HEK293 (cell line): ENCODE data around the gene SYNE1.

Source experiments
- CTCF ChIA-PET: fragments of 350-600 bp; formaldehyde crosslinking; extraction: SDS; loops from one replicate; lab custom pipeline; 2021; ENCODE audit warnings: antibody characterized with exemption; lab: Yijun Ruan, JAX
- POLR2A ChIA-PET: fragments of 300-600 bp; formaldehyde crosslinking; extraction: SDS; loops from one replicate; lab custom pipeline; 2020; ENCODE audit warnings: antibody characterized with exemption, inconsistent platforms; lab: Yijun Ruan, JAX
- H3K27ac ChIP-seq: fragments of 200-500 bp; sonication (Bioruptor generic); 2 replicates; pipeline ENCODE4 v1.5.1; 2014; ENCODE audit warnings: low read depth, low read length, control low read depth, inconsistent platforms; ENCODE audit errors: extremely low read depth
- H3K36me3 ChIP-seq, 2 experiments: fragments of 200-500 bp in 1 of 2; sonication (Bioruptor generic) in 1 of 2; 1 replicate in 1 of 2; 2 replicates in 1 of 2; pipeline ENCODE4 v1.5.1; 2014 to 2017; ENCODE audit warnings: inconsistent platforms in 2 of 2, low read length in 2 of 2; ENCODE audit not compliant: control insufficient read depth in 2 of 2, insufficient read depth in 1 of 2
- H3K4me1 ChIP-seq: fragments of 200-500 bp; sonication (Bioruptor generic); 2 replicates; pipeline ENCODE4 v1.5.1; 2014; ENCODE audit warnings: mild to moderate bottlenecking, low read length, inconsistent platforms; ENCODE audit not compliant: control insufficient read depth, insufficient read depth
- H3K4me3 ChIP-seq: 2 replicates; pipeline ENCODE4 v1.5.1; 2011; ENCODE audit warnings: low read depth, mild to moderate bottlenecking, control low read depth, low read length, moderate library complexity
- H3K9me3 ChIP-seq: fragments of 200-500 bp; sonication (Bioruptor generic); 2 replicates; pipeline ENCODE4 v1.5.1; 2014; ENCODE audit warnings: low read depth, low read length, inconsistent platforms; ENCODE audit not compliant: control insufficient read depth, insufficient read depth
- BCL11B ChIP-seq: fragments of 450-650 bp; formaldehyde crosslinking; IDR thresholded peaks from 2 replicates; pipeline ENCODE4 v1.5.1; 2016; ENCODE audit warnings: low read depth, missing biosample characterization, missing genetic modification characterization
- KLF9 ChIP-seq: fragments of 450-650 bp; formaldehyde crosslinking; IDR thresholded peaks from 2 replicates; pipeline ENCODE4 v1.5.1; 2016; ENCODE audit warnings: missing biosample characterization, missing genetic modification characterization, low read depth
- PRDM6 ChIP-seq: fragments of 450-650 bp; formaldehyde crosslinking; IDR thresholded peaks from 2 replicates; pipeline ENCODE4 v1.5.1; 2017; ENCODE audit warnings: missing biosample characterization, missing genetic modification characterization
- REST ChIP-seq: fragments of 450-650 bp; formaldehyde crosslinking; IDR thresholded peaks from 2 replicates; pipeline ENCODE4 v1.5.1; 2016; ENCODE audit warnings: missing biosample characterization, missing genetic modification characterization
- SP2 ChIP-seq: fragments of 450-650 bp; formaldehyde crosslinking; IDR thresholded peaks from 2 replicates; pipeline ENCODE4 v1.5.1; 2016; ENCODE audit warnings: missing biosample characterization, missing genetic modification characterization
- TCF7L2 ChIP-seq: IDR thresholded peaks from 2 replicates; pipeline ENCODE4 v1.6.1; 2011; ENCODE audit warnings: low read depth, mild to moderate bottlenecking, inconsistent platforms, low read length, moderate library complexity, borderline replicate concordance
- TRIM28 ChIP-seq: IDR thresholded peaks from 2 replicates; pipeline ENCODE4 v1.6.1; 2011; ENCODE audit warnings: low read length, control low read depth, borderline replicate concordance
- ZBTB1 ChIP-seq: fragments of 450-650 bp; formaldehyde crosslinking; IDR thresholded peaks from 2 replicates; pipeline ENCODE4 v1.5.1; 2016; ENCODE audit warnings: missing biosample characterization, missing genetic modification characterization
- ZEB2 ChIP-seq: fragments of 450-650 bp; formaldehyde crosslinking; IDR thresholded peaks from 2 replicates; pipeline ENCODE4 v1.5.1; 2016; ENCODE audit warnings: missing biosample characterization, missing genetic modification characterization
- ZFP37 ChIP-seq: fragments of 450-650 bp; formaldehyde crosslinking; IDR thresholded peaks from 2 replicates; pipeline ENCODE4 v1.5.1; 2016; ENCODE audit warnings: missing biosample characterization, missing genetic modification characterization
- ZNF26 ChIP-seq: fragments of 450-650 bp; formaldehyde crosslinking; IDR thresholded peaks from 2 replicates; pipeline ENCODE4 v1.5.1; 2016; ENCODE audit warnings: missing biosample characterization, missing genetic modification characterization
- ZNF394 ChIP-seq: fragments of 450-650 bp; formaldehyde crosslinking; IDR thresholded peaks from 2 replicates; pipeline ENCODE4 v1.5.1; 2016; ENCODE audit warnings: missing biosample characterization, missing genetic modification characterization, mild to moderate bottlenecking, moderate library complexity, borderline replicate concordance
- ZNF488 ChIP-seq: fragments of 450-650 bp; formaldehyde crosslinking; IDR thresholded peaks from 2 replicates; pipeline ENCODE4 v1.5.1; 2016; ENCODE audit warnings: missing biosample characterization, missing genetic modification characterization
- ZNF510 ChIP-seq: fragments of 450-650 bp; formaldehyde crosslinking; IDR thresholded peaks from 2 replicates; pipeline ENCODE4 v1.5.1; 2018; ENCODE audit warnings: mild to moderate bottlenecking, missing genetic modification characterization, missing biosample characterization; ENCODE audit not compliant: insufficient replicate concordance
- ZNF530 ChIP-seq: fragments of 450-650 bp; formaldehyde crosslinking; IDR thresholded peaks from 2 replicates; pipeline ENCODE4 v1.5.1; 2016; ENCODE audit warnings: low read depth, missing biosample characterization, missing genetic modification characterization
- ZNF549 ChIP-seq: fragments of 450-650 bp; IDR thresholded peaks from 2 replicates; pipeline ENCODE4 v1.5.1; 2018; ENCODE audit warnings: missing biosample characterization, missing genetic modification characterization, mild to moderate bottlenecking, inconsistent platforms, moderate library complexity
- ZNF555 ChIP-seq: fragments of 450-650 bp; formaldehyde crosslinking; conservative IDR thresholded peaks from 2 replicates; pipeline ENCODE4 v1.5.1; 2017; ENCODE audit warnings: missing biosample characterization, mild to moderate bottlenecking, missing genetic modification characterization, inconsistent platforms
- ZNF558 ChIP-seq: fragments of 450-650 bp; formaldehyde crosslinking; IDR thresholded peaks from 2 replicates; pipeline ENCODE4 v1.5.1; 2016; ENCODE audit warnings: missing biosample characterization, missing genetic modification characterization
- ZNF629 ChIP-seq: fragments of 450-650 bp; formaldehyde crosslinking; IDR thresholded peaks from 2 replicates; pipeline ENCODE4 v1.5.1; 2017; ENCODE audit warnings: missing biosample characterization, missing genetic modification characterization
- ZNF654 ChIP-seq: fragments of 450-650 bp; formaldehyde crosslinking; IDR thresholded peaks from 2 replicates; pipeline ENCODE4 v1.5.1; 2016; ENCODE audit warnings: low read depth, missing biosample characterization, missing genetic modification characterization
- ZNF660 ChIP-seq: fragments of 450-650 bp; IDR thresholded peaks from 2 replicates; pipeline ENCODE4 v1.5.1; 2018; ENCODE audit warnings: missing biosample characterization, mild to moderate bottlenecking, missing genetic modification characterization
- ZSCAN23 ChIP-seq: fragments of 450-650 bp; formaldehyde crosslinking; IDR thresholded peaks from 2 replicates; pipeline ENCODE4 v1.5.1; 2016; ENCODE audit warnings: missing biosample characterization, missing genetic modification characterization
- ZXDB ChIP-seq: fragments of 450-650 bp; formaldehyde crosslinking; IDR thresholded peaks from 2 replicates; pipeline ENCODE4 v1.5.1; 2016; ENCODE audit warnings: missing biosample characterization, missing genetic modification characterization
- TF ChIP-seq, protein P1 (sequence below): fragments of 450-650 bp; formaldehyde crosslinking; IDR thresholded peaks from 2 replicates; pipeline ENCODE4 v1.5.1; 2017; ENCODE audit warnings: missing biosample characterization, missing genetic modification characterization
- TF ChIP-seq, protein P2 (sequence below): fragments of 450-650 bp; formaldehyde crosslinking; IDR thresholded peaks from 2 replicates; pipeline ENCODE4 v1.5.1; 2016; ENCODE audit warnings: missing biosample characterization, missing genetic modification characterization

SYNE1 gene

GRCh38 chr6:152330961-152331360 is 306.2 kb downstream of the SYNE1 start:
- CTCF ChIA-PET, result no interaction called here
- no peaks in the 10 kb centered on the region for H3K4me1 ChIP-seq
- TF ChIP-seq ZXDB (tag by site-specific recombination) (no peak), ZNF558 (tag by site-specific recombination) (no peak), ZNF26 (tag by site-specific recombination) (no peak), ZNF530 (no peak), TCF7L2 (no peak), ZNF654 (tag by site-specific recombination) (no peak), PRDM6 (tag by site-specific recombination) (no peak), ZNF394 (tag by site-specific recombination) (no peak), ZNF488 (tag by site-specific recombination) (no peak), ZEB2 (no peak), ZNF555 (tag by site-specific recombination) (no peak), BCL11B (tag by site-specific recombination) (no peak), REST (no peak), ZFP37 (tag by site-specific recombination) (no peak), ZBTB1 (tag by site-specific recombination) (no peak), ZSCAN23 (tag by site-specific recombination) (no peak), SP2 (tag by site-specific recombination) (no peak)
- H3K4me3 ChIP-seq, result no peak overlapping the region
- no peaks in the 10 kb centered on the region for H3K9me3 ChIP-seq
- no peak overlapping the region for H3K27ac ChIP-seq
- peaks cover 0 to 24% of the 10 kb centered on the region in 2 experiments; a peak in 1 of 3 replicates for H3K36me3 ChIP-seq
- POLR2A ChIA-PET, result no interaction called here

DNA sequence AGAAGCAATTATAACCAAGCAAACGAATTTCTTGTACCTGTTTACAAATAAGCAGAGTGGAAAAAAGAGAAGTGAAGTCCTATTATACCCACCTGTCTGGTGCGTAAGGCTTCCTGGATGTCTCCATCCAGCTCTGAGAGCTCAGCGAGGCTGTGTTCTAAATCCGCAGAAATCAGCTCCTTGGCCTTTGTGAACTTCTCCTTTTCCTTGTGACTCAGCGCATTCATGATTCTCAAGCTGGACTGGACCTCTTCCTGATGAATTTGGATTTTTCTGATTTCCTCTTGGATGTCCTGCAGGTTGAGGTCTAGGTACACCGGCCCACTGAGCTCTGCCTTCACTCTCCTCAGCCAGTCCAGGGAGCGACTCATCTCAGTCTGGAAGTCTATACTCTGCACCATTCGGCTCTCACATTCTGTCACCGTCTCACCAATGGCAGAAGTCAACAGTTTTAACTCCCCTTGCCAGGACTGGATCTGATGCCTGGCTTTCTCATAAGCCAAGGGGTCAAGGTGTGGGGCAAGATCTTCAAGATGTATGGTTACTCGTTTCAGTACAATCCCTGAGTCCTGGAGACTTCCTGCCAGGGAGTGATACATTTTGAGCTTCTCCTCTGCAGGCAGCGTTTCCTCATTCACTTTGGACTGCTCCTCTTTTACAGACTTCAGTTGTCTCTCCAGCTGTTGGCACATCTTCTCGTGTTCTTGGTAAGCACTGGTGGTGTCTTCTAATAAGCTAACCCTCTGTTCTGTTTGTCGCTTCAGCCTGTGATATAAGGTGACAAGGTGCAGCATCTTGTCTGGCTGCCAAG is 307.3 kb downstream of the SYNE1 start:
- CTCF ChIA-PET, result interaction anchor here (0.9 to 3.9 kb wide), 2 partner anchors 8 to 25 kb away, joined by 3 to 26 read pairs; no protein-coding TSS in a partner anchor
- H3K4me3 ChIP-seq, result no peak overlapping the region
- no peaks in the 10 kb centered on the region for H3K9me3 ChIP-seq
- peaks cover 0 to 31% of the 10 kb centered on the region in 2 experiments; a peak in 1 of 3 replicates for H3K36me3 ChIP-seq
- H3K27ac ChIP-seq, result no peak overlapping the region
- no peaks in the 10 kb centered on the region for H3K4me1 ChIP-seq
- POLR2A ChIA-PET, result no interaction called here
- TF ChIP-seq, protein P1, sequence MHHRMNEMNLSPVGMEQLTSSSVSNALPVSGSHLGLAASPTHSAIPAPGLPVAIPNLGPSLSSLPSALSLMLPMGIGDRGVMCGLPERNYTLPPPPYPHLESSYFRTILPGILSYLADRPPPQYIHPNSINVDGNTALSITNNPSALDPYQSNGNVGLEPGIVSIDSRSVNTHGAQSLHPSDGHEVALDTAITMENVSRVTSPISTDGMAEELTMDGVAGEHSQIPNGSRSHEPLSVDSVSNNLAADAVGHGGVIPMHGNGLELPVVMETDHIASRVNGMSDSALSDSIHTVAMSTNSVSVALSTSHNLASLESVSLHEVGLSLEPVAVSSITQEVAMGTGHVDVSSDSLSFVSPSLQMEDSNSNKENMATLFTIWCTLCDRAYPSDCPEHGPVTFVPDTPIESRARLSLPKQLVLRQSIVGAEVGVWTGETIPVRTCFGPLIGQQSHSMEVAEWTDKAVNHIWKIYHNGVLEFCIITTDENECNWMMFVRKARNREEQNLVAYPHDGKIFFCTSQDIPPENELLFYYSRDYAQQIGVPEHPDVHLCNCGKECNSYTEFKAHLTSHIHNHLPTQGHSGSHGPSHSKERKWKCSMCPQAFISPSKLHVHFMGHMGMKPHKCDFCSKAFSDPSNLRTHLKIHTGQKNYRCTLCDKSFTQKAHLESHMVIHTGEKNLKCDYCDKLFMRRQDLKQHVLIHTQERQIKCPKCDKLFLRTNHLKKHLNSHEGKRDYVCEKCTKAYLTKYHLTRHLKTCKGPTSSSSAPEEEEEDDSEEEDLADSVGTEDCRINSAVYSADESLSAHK (tag by site-specific recombination), result no peak
- TF ChIP-seq, protein P2, sequence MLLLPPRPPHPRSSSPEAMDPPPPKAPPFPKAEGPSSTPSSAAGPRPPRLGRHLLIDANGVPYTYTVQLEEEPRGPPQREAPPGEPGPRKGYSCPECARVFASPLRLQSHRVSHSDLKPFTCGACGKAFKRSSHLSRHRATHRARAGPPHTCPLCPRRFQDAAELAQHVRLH, result no peak
- TF ChIP-seq ZNF629 (no peak), BCL11B (tag by site-specific recombination) (no peak), ZNF660 (tag by site-specific recombination) (no peak), KLF9 (no peak), TRIM28 (no peak), ZNF549 (no peak), ZNF510 (no peak)
